H9 (cell line): Measurements from ENCODE around the gene TSPAN18. TPM values are rescaled to one million over a fixed set of nuclear protein-coding genes. Genes with fewer than 3 reads are reported as not detected.

Source experiments
- DNase-seq: peaks from one replicate; pipeline ENCODE4 v3.0.0-alpha.2; 2017
- H2AFZ ChIP-seq: one replicate; pipeline ENCODE4 v1.6.1; 2013; ENCODE audit warnings: mild to moderate bottlenecking, low read length, control low read depth, moderate library complexity
- H2AK5ac ChIP-seq: 2 replicates; pipeline ENCODE4 v1.6.1; 2013; ENCODE audit warnings: low read length, control low read depth, mixed read lengths; ENCODE audit not compliant: insufficient read length
- H2BK120ac ChIP-seq: one replicate; pipeline ENCODE4 v1.6.1; 2013; ENCODE audit warnings: low read depth, mild to moderate bottlenecking, low read length, control low read depth, inconsistent platforms; ENCODE audit not compliant: poor library complexity, severe bottlenecking
- H2BK12ac ChIP-seq: 2 replicates; pipeline ENCODE4 v1.6.1; 2013; ENCODE audit warnings: low read length, control low read depth, mixed read lengths, low read depth; ENCODE audit not compliant: insufficient read length
- H2BK15ac ChIP-seq: 2 replicates; pipeline ENCODE4 v1.6.1; 2013; ENCODE audit warnings: low read depth, low read length, control low read depth
- H2BK20ac ChIP-seq: one replicate; pipeline ENCODE4 v1.6.1; 2013; ENCODE audit warnings: low read depth, mild to moderate bottlenecking, low read length, control low read depth, inconsistent platforms; ENCODE audit not compliant: poor library complexity, severe bottlenecking
- H2BK5ac ChIP-seq: 2 replicates; pipeline ENCODE4 v1.6.1; 2013; ENCODE audit warnings: low read length, control low read depth, mixed read lengths; ENCODE audit not compliant: insufficient read length
- H3K14ac ChIP-seq: 2 replicates; pipeline ENCODE4 v1.6.1; 2013; ENCODE audit warnings: low read length, control low read depth; ENCODE audit not compliant: insufficient read depth
- H3K18ac ChIP-seq: 2 replicates; pipeline ENCODE4 v1.6.1; 2013; ENCODE audit warnings: low read depth, mild to moderate bottlenecking, mixed read lengths, low read length, control low read depth; ENCODE audit not compliant: insufficient read length
- H3K23ac ChIP-seq: 2 replicates; pipeline ENCODE4 v1.6.1; 2013; ENCODE audit warnings: low read length, control low read depth, mixed read lengths, low read depth; ENCODE audit not compliant: insufficient read length
- H3K23me2 ChIP-seq: 2 replicates; pipeline ENCODE4 v1.6.1; 2013; ENCODE audit warnings: low read depth, mild to moderate bottlenecking, mixed read lengths, low read length, control low read depth; ENCODE audit not compliant: insufficient read length, poor library complexity, severe bottlenecking
- H3K27ac ChIP-seq: 2 replicates; pipeline ENCODE4 v1.5.1; 2013; ENCODE audit warnings: low read length, control low read depth, mixed read lengths, low read depth; ENCODE audit not compliant: insufficient read length
- H3K27me3 ChIP-seq: 2 replicates; pipeline ENCODE4 v1.6.1; 2013; ENCODE audit warnings: low read length, control low read depth, inconsistent platforms; ENCODE audit not compliant: insufficient read depth
- H3K4ac ChIP-seq: 2 replicates; pipeline ENCODE4 v1.6.1; 2013; ENCODE audit warnings: low read depth, mild to moderate bottlenecking, control low read depth, inconsistent platforms, low read length, moderate library complexity
- H3K4me1 ChIP-seq: 2 replicates; pipeline ENCODE4 v1.6.1; 2013; ENCODE audit warnings: low read length, control low read depth, inconsistent platforms; ENCODE audit not compliant: insufficient read depth
- H3K4me2 ChIP-seq: 2 replicates; pipeline ENCODE4 v1.6.1; 2013; ENCODE audit warnings: low read length, control low read depth, mixed read lengths; ENCODE audit not compliant: insufficient read length, insufficient read depth
- H3K56ac ChIP-seq: 2 replicates; pipeline ENCODE4 v1.6.1; 2013; ENCODE audit warnings: low read depth, mild to moderate bottlenecking, mixed read lengths, low read length, control low read depth; ENCODE audit not compliant: insufficient read length
- H3K79me1 ChIP-seq: 2 replicates; pipeline ENCODE4 v1.6.1; 2013; ENCODE audit warnings: low read depth, mild to moderate bottlenecking, moderate library complexity, low read length, control low read depth, inconsistent platforms; ENCODE audit not compliant: insufficient read depth, poor library complexity, severe bottlenecking
- H3K79me2 ChIP-seq: 2 replicates; pipeline ENCODE4 v1.6.1; 2013; ENCODE audit warnings: low read length, control low read depth, inconsistent platforms; ENCODE audit not compliant: insufficient read depth
- H3K9ac ChIP-seq: 2 replicates; pipeline ENCODE4 v1.6.1; 2013; ENCODE audit warnings: low read length, control low read depth, mixed read lengths; ENCODE audit not compliant: insufficient read length; ENCODE audit errors: extremely low read depth
- H3K9me3 ChIP-seq: one replicate; pipeline ENCODE4 v1.6.1; 2013; ENCODE audit warnings: low read depth, low read length, inconsistent platforms; ENCODE audit not compliant: control insufficient read depth
- H3T11ph ChIP-seq: one replicate; pipeline ENCODE4 v1.6.1; 2013; ENCODE audit warnings: mild to moderate bottlenecking, low read length, control low read depth, inconsistent platforms
- H4K20me1 ChIP-seq: one replicate; pipeline ENCODE4 v1.6.1; 2013; ENCODE audit not compliant: control insufficient read depth, insufficient read length, insufficient read depth
- H4K5ac ChIP-seq: 2 replicates; pipeline ENCODE4 v1.6.1; 2013; ENCODE audit warnings: low read depth, mild to moderate bottlenecking, mixed read lengths, low read length, control low read depth; ENCODE audit not compliant: insufficient read length
- H4K8ac ChIP-seq: replicated peaks from 2 replicates; pipeline ENCODE4 v1.6.1; 2013; ENCODE audit warnings: low read length, control low read depth, mixed read lengths, low read depth; ENCODE audit not compliant: insufficient read length
- H4K91ac ChIP-seq: 2 replicates; pipeline ENCODE4 v1.6.1; 2013; ENCODE audit warnings: low read depth, mild to moderate bottlenecking, moderate library complexity, mixed read lengths, low read length, control low read depth; ENCODE audit not compliant: insufficient read length
- H3K27ac Mint-ChIP-seq, 3 experiments: 2 replicates in 2 of 3; 3 replicates in 1 of 3; pipeline ENCODE4 v1.8.0; 2020 to 2021; ENCODE audit warnings: mixed read lengths in 3 of 3, mild to moderate bottlenecking in 1 of 3, moderate library complexity in 1 of 3
- H3K27me3 Mint-ChIP-seq: 2 replicates; pipeline ENCODE4 v1.8.0; 2021; ENCODE audit warnings: low read depth, mild to moderate bottlenecking, moderate library complexity, mixed read lengths
- H3K36me3 Mint-ChIP-seq, 3 experiments: 2 replicates in 2 of 3; 3 replicates in 1 of 3; pipeline ENCODE4 v1.8.0; 2020 to 2021; ENCODE audit warnings: low read depth in 3 of 3, mixed read lengths in 3 of 3; ENCODE audit not compliant: insufficient read depth in 1 of 3
- H3K4me1 Mint-ChIP-seq, 2 experiments: 2 replicates each; pipeline ENCODE4 v1.8.0; 2020; ENCODE audit warnings: mixed read lengths in 2 of 2
- H3K4me3 Mint-ChIP-seq, 2 experiments: 2 replicates in 1 of 2; 3 replicates in 1 of 2; pipeline ENCODE4 v1.8.0; 2020 to 2021; ENCODE audit warnings: mild to moderate bottlenecking in 2 of 2, mixed read lengths in 2 of 2, moderate library complexity in 1 of 2
- H3K9me3 Mint-ChIP-seq, 2 experiments: 2 replicates in 1 of 2; 3 replicates in 1 of 2; pipeline ENCODE4 v1.8.0; 2020; ENCODE audit warnings: mild to moderate bottlenecking in 2 of 2, mixed read lengths in 2 of 2, moderate library complexity in 1 of 2
- CTCF ChIP-seq: fragments of 200-600 bp; sonication (generic); conservative IDR thresholded peaks from 3 replicates; pipeline ENCODE4 v1.8.0; 2021; ENCODE audit warnings: antibody characterized with exemption, mild to moderate bottlenecking
- WGBS: extraction: QIAGEN DNeasy Blood & Tissue Kit; methylation state at CpG from one replicate; pipeline ENCODE4 v1.1.7; 2013; ENCODE audit warnings: missing lambda C conversion rate, low lambda C conversion rate, mixed read lengths; ENCODE audit not compliant: insufficient read length; ENCODE audit errors: extremely low coverage; 5-methylcytosine and 5-hydroxymethylcytosine counted together
- total RNA-seq: library from RNA; stranded (reverse); gene quantifications from 2 replicates; pipeline ENCODE4 v1.2.1, GENCODE V29; 2021

Gene TSPAN18
- total RNA-seq, 1 experiment from 2014 or later: 25.3 TPM

- Histone ChIP-seq H3K27me3 (peaks cover 3% of the 10 kb centered on the region; the same call in 1 of the 2 replicates), H2BK12ac (no peak overlapping the region), H3K4ac (no peak overlapping the region), H4K20me1 (no peaks in the 10 kb centered on the region), H4K5ac (no peak overlapping the region), H3K27ac (no peak overlapping the region), H3K23ac (no peak overlapping the region), H2AFZ (no peak overlapping the region), H3K56ac (no peak overlapping the region), H2BK15ac (no peak overlapping the region), H4K8ac (no peak overlapping the region), H4K91ac (no peak overlapping the region), H3T11ph (no peak overlapping the region), H2AK5ac (no peak overlapping the region), H3K9ac (no peak overlapping the region), H2BK20ac (no peak overlapping the region), H3K4me1 (peaks cover 2% of the 10 kb centered on the region; the same call in 1 of the 2 replicates), H2BK120ac (no peak overlapping the region), H3K9me3 (no peaks in the 10 kb centered on the region), H3K14ac (no peak overlapping the region), H2BK5ac (no peak overlapping the region), H3K18ac (no peak overlapping the region), H3K79me2 (no peaks in the 10 kb centered on the region), H3K23me2 (no peaks in the 10 kb centered on the region), H3K4me2 (no peak overlapping the region), H3K79me1 (no peaks in the 10 kb centered on the region)
- peaks cover 38 to 56% of the 10 kb centered on the region in 2 experiments for H3K4me1 Mint-ChIP-seq
- H3K36me3 Mint-ChIP-seq: peaks cover 0 to 4% (median 2%) of the 10 kb centered on the region in 3 experiments; a peak in 2 of 7 replicates
- H3K27me3 Mint-ChIP-seq: peaks cover 30% of the 10 kb centered on the region
- H3K9me3 Mint-ChIP-seq: no peaks in the 10 kb centered on the region; a peak in 2 of 5 replicates
- DNase-seq: peak; percentile 3
- WGBS: no CpG with 5 or more reads among the region's 2 CpGs
- TF ChIP-seq CTCF: no peak
- H3K27ac Mint-ChIP-seq: no peak overlapping the region
- no peak overlapping the region for H3K4me3 Mint-ChIP-seq
These were observed 22.4 kb downstream of the TSPAN18 start for GRCh38 chr11:44749189-44749588.
